GM12892 (cell line): Measurements from ENCODE around the gene PADI2.

Source experiments
- POLR2A ChIP-seq: IDR thresholded peaks from 2 replicates; pipeline ENCODE4 v1.6.1; 2011; ENCODE audit warnings: low read depth, low read length, control low read depth
- POLR2AphosphoS5 ChIP-seq: IDR thresholded peaks from 2 replicates; pipeline ENCODE4 v1.6.1; 2011; ENCODE audit warnings: low read depth, low read length, control low read depth
- TAF1 ChIP-seq: IDR thresholded peaks from 2 replicates; pipeline ENCODE4 v1.6.1; 2011; ENCODE audit warnings: low read depth, mild to moderate bottlenecking, control low read depth, low read length, borderline replicate concordance

- TF ChIP-seq POLR2AphosphoS5 (peak; percentile 81), TAF1 (peak; percentile 85), POLR2A (peak; percentile 85)
These were observed 65.4 kb downstream of the PADI2 start, which contains the start of gene SDHB for GRCh38 chr1:17053685-17054410.
